Activated naive CD8-positive, alpha-beta T cell treated with anti-CD3 and anti-CD28 coated beads for 36 hours (primary cell): ENCODE results near the gene LRRC36. TPM values are rescaled to one million over a fixed set of nuclear protein-coding genes. Genes with fewer than 3 reads are reported as not detected.
"Not testable (repeated sequence)": the region's sequence is repeated elsewhere in the genome, so short reads cannot be mapped to it uniquely, and the experiment has no call there.

Experiments used
- DNase-seq: peaks from one replicate; pipeline ENCODE4 v3.0.0; 2021
- H3K27ac Mint-ChIP-seq: one replicate; pipeline ENCODE4 v1.8.0; 2022; ENCODE audit warnings: mild to moderate bottlenecking, moderate library complexity, mixed read lengths
- H3K27me3 Mint-ChIP-seq: one replicate; pipeline ENCODE4 v1.8.0; 2022; ENCODE audit warnings: mild to moderate bottlenecking, mixed read lengths
- H3K36me3 Mint-ChIP-seq: one replicate; pipeline ENCODE4 v1.8.0; 2021; ENCODE audit warnings: mild to moderate bottlenecking, mixed read lengths
- H3K4me1 Mint-ChIP-seq: one replicate; pipeline ENCODE4 v1.8.0; 2021; ENCODE audit warnings: mixed read lengths
- H3K4me3 Mint-ChIP-seq: one replicate; pipeline ENCODE4 v1.8.0; 2022; ENCODE audit warnings: mild to moderate bottlenecking, moderate library complexity, mixed read lengths
- H3K9me3 Mint-ChIP-seq: one replicate; pipeline ENCODE4 v1.8.0; 2022; ENCODE audit warnings: mixed read lengths
- total RNA-seq, 2 experiments: library from RNA; stranded (reverse); gene quantifications; one replicate each; pipeline ENCODE4 v1.2.3, GENCODE V29; 2021

LRRC36 gene
- total RNA-seq, 2 experiments from 2014 or later, result 0.82 to 1.1 TPM

GRCh38 chr16:67350324-67350723 lies 23.7 kb downstream of the LRRC36 start:
- DNase-seq, result no peak
- Mint-ChIP-seq H3K9me3 (no peaks in the 10 kb centered on the region), H3K27me3 (no peaks in the 10 kb centered on the region), H3K27ac (no peak overlapping the region), H3K4me3 (no peak overlapping the region), H3K36me3 (no peaks in the 10 kb centered on the region), H3K4me1 (no peaks in the 10 kb centered on the region)

- H3K36me3 Mint-ChIP-seq, DNase-seq, H3K27me3 Mint-ChIP-seq, H3K4me3 Mint-ChIP-seq, H3K4me1 Mint-ChIP-seq, H3K27ac Mint-ChIP-seq, H3K9me3 Mint-ChIP-seq: not testable (repeated sequence)
Measured at GRCh38 chr16:67352463-67352862, 25.8 kb downstream of the LRRC36 start.

DNA sequence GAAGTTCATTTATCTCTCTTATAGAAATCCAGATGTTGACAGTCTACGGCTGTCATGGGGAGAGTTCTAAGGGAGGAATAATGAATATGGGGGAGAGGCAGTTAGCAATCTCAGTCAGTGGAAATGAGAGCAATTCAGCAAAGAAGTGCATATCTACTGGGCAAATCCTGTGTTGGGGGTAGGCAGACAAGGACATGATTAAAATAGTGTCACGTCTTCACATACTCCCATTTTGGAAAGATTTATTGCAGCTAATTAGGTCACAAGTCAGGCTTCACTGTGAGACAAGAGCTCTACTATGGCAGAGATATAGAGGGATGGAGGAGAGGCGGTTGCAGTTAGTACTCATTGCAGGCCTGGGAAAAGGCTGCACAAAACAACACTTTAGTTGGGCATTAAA lies 29.8 kb downstream of the LRRC36 start:
- DNase-seq, result no peak
- Mint-ChIP-seq H3K27ac (no peak overlapping the region), H3K36me3 (no peaks in the 10 kb centered on the region), H3K4me3 (no peak overlapping the region), H3K4me1 (no peaks in the 10 kb centered on the region), H3K27me3 (no peaks in the 10 kb centered on the region), H3K9me3 (no peaks in the 10 kb centered on the region)

DNA sequence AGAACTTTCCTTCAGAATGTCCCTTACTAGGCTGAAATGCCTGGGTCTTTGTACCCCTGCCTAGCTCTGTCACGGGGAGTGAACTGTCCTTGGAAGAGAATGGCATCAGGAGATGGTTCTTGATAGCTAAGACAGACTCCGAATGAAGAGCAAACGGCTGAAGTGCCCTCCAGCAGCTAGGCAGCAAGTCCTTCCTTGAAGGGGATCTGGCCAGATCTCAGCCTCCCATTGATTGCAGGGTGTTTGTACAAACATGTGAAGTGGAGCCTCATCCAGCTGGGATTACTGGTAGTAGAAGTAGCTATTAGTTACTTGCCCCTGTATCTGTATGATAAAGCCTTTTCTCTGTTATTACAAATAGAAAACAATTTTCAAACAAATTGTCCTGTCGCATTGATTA lies 30.9 kb downstream of the LRRC36 start:
- Mint-ChIP-seq H3K27ac (no peak overlapping the region), H3K4me1 (no peaks in the 10 kb centered on the region), H3K9me3 (no peaks in the 10 kb centered on the region), H3K27me3 (no peaks in the 10 kb centered on the region), H3K36me3 (no peaks in the 10 kb centered on the region), H3K4me3 (no peak overlapping the region)
- DNase-seq, result no peak

GRCh38 chr16:67359540-67360269 lies 33.1 kb downstream of the LRRC36 start:
- H3K4me3 Mint-ChIP-seq, DNase-seq, H3K27me3 Mint-ChIP-seq, H3K36me3 Mint-ChIP-seq, H3K27ac Mint-ChIP-seq, H3K4me1 Mint-ChIP-seq, H3K9me3 Mint-ChIP-seq: not testable (repeated sequence)

DNA sequence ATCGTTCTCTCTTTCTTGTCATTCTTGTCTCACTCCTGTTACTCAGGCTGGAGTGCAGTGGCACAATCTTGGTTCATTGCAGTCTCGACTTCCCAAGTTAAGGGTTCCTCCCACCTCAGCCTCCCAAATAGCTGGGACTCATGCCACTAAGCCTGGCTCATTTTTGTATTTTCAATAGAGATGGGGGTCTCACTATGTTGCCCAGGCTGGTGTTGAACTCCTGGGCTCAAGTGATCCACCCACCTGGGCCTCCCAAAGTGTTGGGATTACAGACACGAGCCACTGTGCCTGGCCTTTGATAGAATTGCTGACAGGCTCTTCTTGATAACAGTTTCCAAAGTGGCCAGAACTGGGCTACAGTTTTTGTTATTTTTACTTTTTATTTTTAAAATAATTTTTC lies 34.4 kb downstream of the LRRC36 start:
- DNase-seq, result no peak
- Mint-ChIP-seq H3K36me3 (no peaks in the 10 kb centered on the region), H3K4me3 (no peak overlapping the region), H3K9me3 (no peaks in the 10 kb centered on the region), H3K4me1 (peaks cover 9% of the 10 kb centered on the region), H3K27ac (no peak overlapping the region), H3K27me3 (no peaks in the 10 kb centered on the region)

- Mint-ChIP-seq H3K27ac (peak overlapping the region; percentile 40), H3K4me3 (no peak overlapping the region), H3K36me3 (no peaks in the 10 kb centered on the region), H3K27me3 (no peaks in the 10 kb centered on the region), H3K4me1 (peaks cover 9% of the 10 kb centered on the region), H3K9me3 (no peaks in the 10 kb centered on the region)
- DNase-seq, result no peak
Measured at GRCh38 chr16:67364600-67365235, 38.1 kb downstream of the LRRC36 start.

DNA sequence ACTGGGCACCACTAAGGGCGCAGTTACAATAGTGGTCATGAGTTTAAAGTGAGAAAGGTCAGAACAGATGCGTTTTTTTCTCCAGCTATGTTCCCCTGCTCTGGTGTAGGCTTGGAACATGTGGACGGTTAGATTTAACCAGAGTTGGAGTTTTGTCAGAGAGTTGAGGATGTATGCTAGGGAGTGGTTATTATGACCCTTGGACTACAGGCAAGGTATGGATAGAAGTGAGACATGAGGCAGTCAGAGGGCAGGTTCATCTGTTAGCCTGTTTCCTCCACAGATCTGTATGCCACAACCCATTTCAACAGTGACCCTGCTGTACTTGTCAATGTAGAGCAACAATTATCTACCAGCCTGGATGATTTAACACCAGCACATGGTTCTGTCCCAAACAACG lies 44.0 kb downstream of the LRRC36 start:
- Mint-ChIP-seq H3K4me1 (peaks cover 2% of the 10 kb centered on the region), H3K27ac (no peak overlapping the region), H3K36me3 (no peaks in the 10 kb centered on the region), H3K9me3 (no peaks in the 10 kb centered on the region), H3K27me3 (peaks cover 6% of the 10 kb centered on the region), H3K4me3 (no peak overlapping the region)
- no peak for DNase-seq

- Mint-ChIP-seq H3K27me3 (peaks cover 11% of the 10 kb centered on the region), H3K4me3 (no peak overlapping the region), H3K36me3 (no peaks in the 10 kb centered on the region), H3K9me3 (no peaks in the 10 kb centered on the region), H3K4me1 (no peaks in the 10 kb centered on the region), H3K27ac (no peak overlapping the region)
- DNase-seq, result no peak
Measured at GRCh38 chr16:67372664-67373063, 46.0 kb downstream of the LRRC36 start.

GRCh38 chr16:67376012-67376411 lies 49.4 kb downstream of the LRRC36 start:
- not testable (repeated sequence) for H3K9me3 Mint-ChIP-seq, H3K27ac Mint-ChIP-seq

GRCh38 chr16:67378642-67379041 lies 52.0 kb downstream of the LRRC36 start:
- Mint-ChIP-seq H3K36me3 (no peaks in the 10 kb centered on the region), H3K4me3 (no peak overlapping the region), H3K9me3 (no peaks in the 10 kb centered on the region), H3K27ac (no peak overlapping the region), H3K4me1 (no peaks in the 10 kb centered on the region), H3K27me3 (peaks cover 7% of the 10 kb centered on the region)
- DNase-seq, result no peak

More at GRCh38 chr16:67376012-67376411, 49.4 kb downstream of the LRRC36 start:
- DNase-seq, H3K4me3 Mint-ChIP-seq, H3K4me1 Mint-ChIP-seq, H3K36me3 Mint-ChIP-seq: not testable (repeated sequence)
- peaks cover 13% of the 10 kb centered on the region for H3K27me3 Mint-ChIP-seq

- H3K9me3 Mint-ChIP-seq, result no peaks in the 10 kb centered on the region
Measured at GRCh38 chr16:67383284-67383683, 56.7 kb downstream of the LRRC36 start.

GRCh38 chr16:67384778-67385510 lies 58.3 kb downstream of the LRRC36 start:
- Mint-ChIP-seq H3K4me1 (peaks cover 7% of the 10 kb centered on the region), H3K36me3 (no peaks in the 10 kb centered on the region), H3K27ac (no peak overlapping the region), H3K27me3 (no peaks in the 10 kb centered on the region), H3K4me3 (no peak overlapping the region), H3K9me3 (no peaks in the 10 kb centered on the region)
- no peak for DNase-seq

More at GRCh38 chr16:67383284-67383683, 56.7 kb downstream of the LRRC36 start:
- Mint-ChIP-seq H3K4me3 (no peak overlapping the region), H3K27ac (no peak overlapping the region), H3K36me3 (no peaks in the 10 kb centered on the region), H3K4me1 (peaks cover 7% of the 10 kb centered on the region), H3K27me3 (no peaks in the 10 kb centered on the region)
- DNase-seq, result no peak

- H3K27ac Mint-ChIP-seq, result no peak overlapping the region
- no peaks in the 10 kb centered on the region for H3K36me3 Mint-ChIP-seq
- peaks cover 7% of the 10 kb centered on the region for H3K4me1 Mint-ChIP-seq
- H3K9me3 Mint-ChIP-seq, result no peaks in the 10 kb centered on the region
- peaks cover 1% of the 10 kb centered on the region for H3K27me3 Mint-ChIP-seq
- DNase-seq, result no peak
- no peak overlapping the region for H3K4me3 Mint-ChIP-seq
Measured at GRCh38 chr16:67386861-67387455, 60.3 kb downstream of the LRRC36 start.

- Mint-ChIP-seq H3K36me3 (no peaks in the 10 kb centered on the region), H3K4me3 (no peak overlapping the region), H3K27ac (no peak overlapping the region), H3K27me3 (peaks cover 8% of the 10 kb centered on the region), H3K9me3 (no peaks in the 10 kb centered on the region), H3K4me1 (peaks cover 7% of the 10 kb centered on the region)
- no peak for DNase-seq
Measured at GRCh38 chr16:67387479-67388079, 61.0 kb downstream of the LRRC36 start.
